DMS153 treated with DMSO at 0.1 percent for 48 hours (cell line): ENCODE measurements around the gene HSPA1B.
A peak's percentile ranks its signal among the peaks of the same experiment; 100 is the strongest.
"Not testable (repeated sequence)": the region's sequence is repeated elsewhere in the genome, so short reads cannot be mapped to it uniquely, and the experiment has no call there.

ENCODE experiments used
- DNase-seq: peaks from one replicate; lab custom pipeline; 2025; ENCODE audit not compliant: unreplicated experiment; lab: John Stamatoyannopoulos, UW

Gene HSPA1B

DNA sequence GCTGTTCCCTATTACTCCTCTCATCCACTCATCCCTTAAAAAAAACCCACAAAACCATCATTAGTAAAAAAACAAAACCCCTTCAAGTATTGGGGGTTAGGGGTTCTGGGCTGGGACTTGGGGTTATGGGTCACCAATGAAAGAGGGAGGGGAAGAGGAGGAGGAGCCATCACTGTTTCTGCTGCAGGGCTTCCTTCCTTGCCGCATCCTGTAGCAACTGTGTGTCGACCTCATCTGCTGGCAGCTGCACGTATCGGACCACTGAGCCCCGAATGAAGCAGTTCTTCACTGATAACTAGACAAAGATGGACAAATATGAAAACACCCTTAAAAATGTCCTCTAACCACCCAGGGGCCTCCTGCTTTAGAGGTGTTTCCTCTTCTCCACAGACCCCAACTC, 29.9 kb upstream of the HSPA1B start:
- no peak for DNase-seq

DNA sequence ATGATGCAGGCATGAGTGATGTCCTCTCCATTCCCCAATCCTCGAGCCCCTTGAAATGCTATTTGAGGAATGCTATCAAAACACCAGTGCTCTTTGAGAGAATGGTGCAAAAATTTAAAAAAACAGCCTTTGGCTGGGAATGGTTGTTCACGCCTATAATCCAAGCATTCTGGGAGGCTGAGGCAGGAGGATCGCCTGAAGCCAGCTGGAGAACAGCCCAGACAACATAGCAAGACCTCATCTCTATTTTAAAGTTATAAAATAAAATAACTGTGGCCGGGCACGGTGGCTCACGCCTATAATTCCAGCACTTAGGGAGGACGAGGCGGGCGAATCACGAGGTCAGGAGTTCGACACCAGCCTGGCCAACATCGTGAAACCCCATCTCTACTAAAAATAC, 27.8 kb upstream of the HSPA1B start:
- no peak for DNase-seq

DNA sequence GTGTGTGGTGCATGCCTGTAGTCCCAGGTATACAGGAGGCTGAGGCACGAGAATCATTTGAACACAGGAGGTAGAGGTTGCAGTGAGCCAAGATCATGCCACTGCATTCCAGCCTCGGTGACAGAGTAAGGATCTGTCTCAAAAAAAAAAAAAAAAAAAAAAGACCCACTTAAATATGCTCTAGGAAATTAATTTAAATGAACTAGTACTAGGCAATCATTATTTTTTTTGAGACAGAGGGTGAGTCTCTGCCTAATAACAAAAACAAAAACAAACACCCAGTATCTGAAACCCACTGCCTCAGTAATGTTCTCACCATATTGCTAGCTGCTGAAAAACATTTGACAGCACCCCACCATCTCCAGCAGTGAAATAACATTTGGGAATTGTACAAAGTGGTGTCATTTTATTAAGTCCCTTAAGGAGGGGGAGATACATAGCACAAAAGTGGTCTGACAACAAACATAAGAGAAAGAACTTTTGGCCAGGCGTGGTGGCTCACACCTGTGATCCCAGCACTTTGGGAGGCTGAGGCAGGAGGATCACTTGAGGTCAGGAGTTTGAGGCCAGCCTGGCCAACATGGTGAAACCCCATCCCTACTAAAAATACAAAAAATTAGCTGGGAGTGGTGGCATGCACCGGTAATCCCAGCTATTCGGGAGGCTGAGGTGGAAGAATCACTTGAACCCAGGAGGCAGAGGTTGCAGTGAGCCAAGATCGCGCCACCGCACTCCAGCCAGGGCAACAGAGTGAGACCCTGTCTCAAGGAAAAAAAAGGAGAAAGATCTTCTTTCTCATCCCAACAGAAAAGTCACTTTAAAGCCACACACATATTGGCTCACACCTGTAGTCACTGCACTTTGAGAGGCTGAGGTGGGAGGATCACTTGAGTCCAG, 26.3 kb upstream of the HSPA1B start:
- not testable (repeated sequence) for DNase-seq

DNA sequence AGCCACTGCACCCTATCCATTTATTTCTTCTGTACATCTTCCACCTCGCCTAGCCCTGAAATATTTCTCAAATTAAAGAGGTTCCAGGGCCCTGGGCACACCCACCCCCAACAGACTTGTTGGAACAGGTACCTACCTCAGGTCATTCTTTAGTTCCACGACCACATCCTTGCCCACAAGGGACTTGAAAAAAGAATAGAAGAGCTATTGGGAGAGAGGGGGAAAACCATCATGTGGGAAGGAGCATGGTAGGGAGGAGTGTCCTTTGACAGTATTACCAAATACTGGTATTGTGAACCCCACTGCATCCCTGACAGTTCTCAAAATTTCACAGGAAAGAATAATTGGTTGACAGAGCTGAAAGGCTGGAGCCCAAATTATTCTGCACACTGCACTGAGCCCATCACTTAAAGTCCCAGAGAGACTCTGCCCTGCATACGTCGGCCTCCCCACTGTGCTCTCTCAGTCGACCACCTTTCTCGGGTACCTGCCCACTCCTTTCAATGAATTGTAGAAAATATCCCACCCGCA, 21.5 kb upstream of the HSPA1B start:
- DNase-seq, result no peak

DNA sequence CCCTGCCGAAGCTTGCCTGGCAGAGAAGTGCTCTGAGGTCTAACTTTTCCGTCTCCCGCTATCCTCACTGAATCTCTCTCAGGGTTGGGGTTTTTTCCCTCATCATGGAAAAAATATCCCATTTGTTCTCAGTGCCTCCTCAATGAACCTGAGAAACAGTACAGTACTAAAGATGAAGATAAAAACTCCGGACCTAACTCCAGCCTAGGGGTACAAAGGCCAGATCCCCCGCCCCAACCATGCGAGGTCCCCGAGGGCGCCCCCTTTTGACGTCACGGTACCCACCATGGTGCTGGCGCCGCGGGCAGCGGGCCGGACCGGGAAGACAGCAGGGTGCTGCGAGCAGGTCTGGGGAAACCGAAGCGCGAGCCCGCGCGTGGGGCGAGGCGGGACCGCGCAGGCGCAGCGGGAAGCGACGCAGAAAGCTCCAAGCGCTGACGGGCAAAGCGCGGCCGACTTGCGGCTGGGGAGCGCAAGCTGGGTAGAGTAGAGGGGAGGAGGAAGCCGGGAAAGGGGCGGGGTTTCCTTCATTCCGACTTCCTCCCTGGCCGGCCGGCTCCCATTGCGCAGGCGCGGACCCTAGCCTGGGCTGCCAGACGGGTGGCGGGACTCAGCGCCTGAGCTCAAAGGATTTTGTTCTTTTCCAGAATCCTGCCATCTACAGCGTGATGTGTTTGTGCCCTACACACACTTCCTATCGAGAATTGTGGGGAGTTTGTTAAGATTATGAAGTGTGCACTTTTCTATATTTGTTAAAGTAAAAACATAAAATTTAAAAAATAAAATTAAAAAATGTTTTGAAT, 20.9 kb upstream of the HSPA1B start, which contains the start of gene LSM2:
Gene LSM2, minus strand, starts transcription at position 497 of the 803 bp plus-strand sequence. Its CDS starts 209 bp downstream, at position 288.
- peak; percentile 93 for DNase-seq

DNA sequence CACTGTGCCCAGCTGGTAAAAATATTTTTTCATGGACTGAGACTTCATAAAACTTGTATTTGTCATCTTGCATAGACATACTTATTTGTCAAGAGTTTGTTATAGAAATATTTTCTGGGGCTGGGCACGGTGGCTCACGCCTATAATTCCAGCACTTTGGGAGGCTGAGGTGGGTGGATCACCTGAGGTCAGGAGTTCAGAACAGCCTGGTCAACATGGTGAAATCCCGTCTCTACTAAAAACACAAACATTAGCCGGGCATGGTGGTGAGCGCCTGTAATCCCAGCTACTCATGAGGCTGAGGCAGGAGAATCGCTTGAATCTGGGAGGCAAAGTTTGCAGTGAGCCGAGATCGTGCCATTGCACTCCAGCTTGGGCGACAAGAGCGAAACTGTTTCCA, 18.9 kb upstream of the HSPA1B start:
- not testable (repeated sequence) for DNase-seq

DNA sequence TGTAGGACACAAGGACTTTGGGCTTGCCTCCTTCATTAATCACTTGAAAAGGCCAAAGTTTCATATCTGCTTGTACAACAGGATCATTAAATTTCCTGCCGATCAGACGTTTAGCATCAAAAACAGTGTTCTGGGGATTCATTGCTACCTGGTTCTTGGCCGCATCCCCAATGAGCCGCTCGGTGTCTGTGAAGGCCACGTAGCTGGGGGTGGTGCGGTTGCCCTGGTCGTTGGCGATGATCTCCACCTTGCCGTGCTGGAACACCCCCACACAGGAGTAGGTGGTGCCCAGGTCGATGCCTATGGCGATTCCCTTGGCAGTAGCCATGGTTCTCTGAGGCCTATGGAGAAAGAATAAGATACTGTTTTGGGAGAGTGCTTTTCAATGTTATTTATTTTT, 15.9 kb upstream of the HSPA1B start:
- no peak for DNase-seq

DNA sequence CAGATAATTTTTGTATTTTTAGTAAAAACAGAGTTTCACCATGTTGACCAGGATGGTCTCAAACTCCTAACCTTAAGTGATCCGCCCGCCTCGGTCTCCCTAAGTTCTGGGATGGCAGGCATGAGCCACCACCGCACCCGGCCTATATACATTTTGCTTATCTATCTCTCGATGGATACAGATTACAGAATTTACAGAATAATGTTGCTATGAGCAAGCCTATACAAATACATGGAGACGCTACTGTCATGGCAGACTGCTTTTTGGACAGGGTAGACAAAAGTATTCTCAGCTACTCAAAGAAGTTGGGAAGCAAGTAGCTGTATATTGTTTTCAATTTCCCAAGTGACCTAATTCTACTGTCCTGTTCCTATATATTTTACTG, 14.1 kb upstream of the HSPA1B start:
- no peak for DNase-seq

DNA sequence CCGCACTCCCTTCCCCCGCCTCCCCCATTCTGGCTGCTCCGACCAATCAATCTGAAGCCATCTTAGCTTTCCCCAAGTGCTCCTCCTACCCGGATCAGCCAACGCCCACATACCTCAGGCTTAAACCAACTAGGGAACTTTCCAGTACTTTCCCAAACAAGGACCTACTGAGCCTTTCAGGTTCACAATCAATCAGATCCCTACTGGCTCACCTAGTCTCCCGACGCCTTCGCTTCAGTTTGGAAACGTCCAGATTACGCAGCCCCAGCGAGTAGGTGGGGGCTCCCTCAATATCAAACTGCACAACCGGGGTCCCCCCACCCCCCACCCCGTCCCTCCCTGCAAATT, 12.9 kb upstream of the HSPA1B start:
- peak; percentile 94 for DNase-seq

DNA sequence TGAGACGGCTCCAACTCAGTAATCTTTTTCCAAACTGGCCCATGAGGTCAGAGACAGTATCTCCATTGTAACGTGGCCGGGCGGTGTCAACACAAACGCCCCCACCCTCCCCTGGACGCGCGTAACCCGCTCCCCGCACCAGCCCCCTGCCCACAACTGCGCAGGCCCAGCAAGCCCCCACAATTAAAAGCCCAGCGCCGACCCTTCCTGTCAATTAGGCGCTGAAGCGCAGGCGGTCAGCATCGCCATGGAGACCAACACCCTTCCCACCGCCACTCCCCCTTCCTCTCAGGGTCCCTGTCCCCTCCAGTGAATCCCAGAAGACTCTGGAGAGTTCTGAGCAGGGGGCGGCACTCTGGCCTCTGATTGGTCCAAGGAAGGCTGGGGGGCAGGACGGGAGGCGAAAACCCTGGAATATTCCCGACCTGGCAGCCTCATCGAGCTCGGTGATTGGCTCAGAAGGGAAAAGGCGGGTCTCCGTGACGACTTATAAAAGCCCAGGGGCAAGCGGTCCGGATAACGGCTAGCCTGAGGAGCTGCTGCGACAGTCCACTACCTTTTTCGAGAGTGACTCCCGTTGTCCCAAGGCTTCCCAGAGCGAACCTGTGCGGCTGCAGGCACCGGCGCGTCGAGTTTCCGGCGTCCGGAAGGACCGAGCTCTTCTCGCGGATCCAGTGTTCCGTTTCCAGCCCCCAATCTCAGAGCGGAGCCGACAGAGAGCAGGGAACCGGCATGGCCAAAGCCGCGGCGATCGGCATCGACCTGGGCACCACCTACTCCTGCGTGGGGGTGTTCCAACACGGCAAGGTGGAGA, 12.3 kb upstream of the HSPA1B start, which contains the start of the genes HSPA1A and HSPA1L:
Gene HSPA1A, plus strand, starts transcription at position 519 of the 814 bp plus-strand sequence. Its CDS starts 214 bp downstream, at position 733.
Gene HSPA1L, minus strand, starts transcription at position 259 of the 814 bp plus-strand sequence. CDS start 3,311 bp downstream, outside the sequence.
- DNase-seq, result peak; percentile 89

DNA sequence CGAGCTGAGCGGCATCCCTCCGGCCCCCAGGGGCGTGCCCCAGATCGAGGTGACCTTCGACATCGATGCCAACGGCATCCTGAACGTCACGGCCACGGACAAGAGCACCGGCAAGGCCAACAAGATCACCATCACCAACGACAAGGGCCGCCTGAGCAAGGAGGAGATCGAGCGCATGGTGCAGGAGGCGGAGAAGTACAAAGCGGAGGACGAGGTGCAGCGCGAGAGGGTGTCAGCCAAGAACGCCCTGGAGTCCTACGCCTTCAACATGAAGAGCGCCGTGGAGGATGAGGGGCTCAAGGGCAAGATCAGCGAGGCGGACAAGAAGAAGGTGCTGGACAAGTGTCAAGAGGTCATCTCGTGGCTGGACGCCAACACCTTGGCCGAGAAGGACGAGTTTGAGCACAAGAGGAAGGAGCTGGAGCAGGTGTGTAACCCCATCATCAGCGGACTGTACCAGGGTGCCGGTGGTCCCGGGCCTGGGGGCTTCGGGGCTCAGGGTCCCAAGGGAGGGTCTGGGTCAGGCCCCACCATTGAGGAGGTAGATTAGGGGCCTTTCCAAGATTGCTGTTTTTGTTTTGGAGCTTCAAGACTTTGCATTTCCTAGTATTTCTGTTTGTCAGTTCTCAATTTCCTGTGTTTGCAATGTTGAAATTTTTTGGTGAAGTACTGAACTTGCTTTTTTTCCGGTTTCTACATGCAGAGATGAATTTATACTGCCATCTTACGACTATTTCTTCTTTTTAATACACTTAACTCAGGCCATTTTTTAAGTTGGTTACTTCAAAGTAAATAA, 10.2 kb upstream of the HSPA1B start:
- DNase-seq, result not testable (repeated sequence)

DNA sequence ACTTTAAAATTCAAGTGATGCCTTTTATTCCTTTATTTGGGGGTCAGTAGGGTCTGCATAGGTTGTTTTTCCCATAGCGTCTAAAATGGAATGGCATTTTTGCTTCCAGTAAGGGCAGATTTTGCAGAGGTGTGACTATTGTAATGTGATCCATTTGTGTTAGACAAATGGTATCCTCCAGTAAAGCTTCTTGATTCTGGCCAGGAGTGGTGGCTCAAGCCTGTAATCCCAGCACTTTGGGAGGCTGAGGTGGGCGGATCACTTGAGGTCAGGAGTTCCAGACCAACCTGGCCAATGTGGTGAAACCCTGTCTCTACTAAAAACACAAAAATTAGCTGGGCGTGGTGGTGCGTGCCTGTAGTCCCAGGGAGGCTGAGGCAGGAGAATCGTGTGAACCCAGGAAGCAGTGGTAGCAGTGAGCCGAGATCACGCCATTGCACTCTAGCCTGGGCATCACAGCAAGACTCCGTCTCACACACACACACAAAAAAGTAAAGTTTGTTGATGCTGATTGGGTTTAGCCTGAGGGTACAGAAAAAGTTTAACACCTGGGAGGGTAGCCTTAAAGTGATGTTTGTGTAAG, 9.5 kb upstream of the HSPA1B start:
- DNase-seq, result not testable (repeated sequence)

DNA sequence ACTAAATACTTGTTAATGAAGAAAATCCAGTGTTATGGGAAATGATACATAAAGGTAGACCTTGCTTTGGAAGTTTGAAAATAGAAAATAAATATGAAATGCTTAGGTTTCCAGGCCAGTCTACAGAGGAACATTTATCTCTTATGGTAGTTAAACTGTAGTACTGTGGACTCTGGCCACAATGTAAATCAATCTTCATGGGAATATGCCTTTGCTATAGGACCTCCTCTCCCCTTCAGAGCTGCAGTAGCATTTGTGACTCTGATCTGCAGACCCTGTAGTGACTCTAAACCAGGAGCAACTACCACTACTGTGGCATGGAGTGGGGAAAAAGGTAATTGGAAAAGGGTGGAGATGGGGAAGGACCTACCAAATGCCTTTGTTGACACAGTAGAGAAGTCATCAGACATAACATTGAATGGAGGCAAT, 7.7 kb upstream of the HSPA1B start:
- DNase-seq, result no peak

DNA sequence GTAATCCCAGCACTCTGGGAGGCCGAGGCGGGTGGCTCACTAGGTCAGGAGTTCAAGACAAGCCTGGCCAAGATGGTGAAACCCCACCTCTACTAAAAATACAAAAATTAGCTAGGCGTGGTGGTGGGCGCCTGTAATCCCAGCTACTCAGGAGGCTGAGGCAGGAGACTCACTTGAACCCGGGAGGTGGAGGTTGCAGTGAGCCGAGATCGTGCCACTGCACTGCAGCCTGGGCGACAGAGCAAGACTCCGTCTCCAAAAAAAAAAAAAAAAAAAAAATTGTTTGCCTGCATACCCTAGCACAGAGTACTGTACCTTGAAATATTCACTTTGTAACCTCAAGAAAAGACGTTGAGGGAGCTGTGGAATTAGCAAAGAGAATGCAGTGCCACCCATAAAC, 7.1 kb upstream of the HSPA1B start:
- not testable (repeated sequence) for DNase-seq

DNA sequence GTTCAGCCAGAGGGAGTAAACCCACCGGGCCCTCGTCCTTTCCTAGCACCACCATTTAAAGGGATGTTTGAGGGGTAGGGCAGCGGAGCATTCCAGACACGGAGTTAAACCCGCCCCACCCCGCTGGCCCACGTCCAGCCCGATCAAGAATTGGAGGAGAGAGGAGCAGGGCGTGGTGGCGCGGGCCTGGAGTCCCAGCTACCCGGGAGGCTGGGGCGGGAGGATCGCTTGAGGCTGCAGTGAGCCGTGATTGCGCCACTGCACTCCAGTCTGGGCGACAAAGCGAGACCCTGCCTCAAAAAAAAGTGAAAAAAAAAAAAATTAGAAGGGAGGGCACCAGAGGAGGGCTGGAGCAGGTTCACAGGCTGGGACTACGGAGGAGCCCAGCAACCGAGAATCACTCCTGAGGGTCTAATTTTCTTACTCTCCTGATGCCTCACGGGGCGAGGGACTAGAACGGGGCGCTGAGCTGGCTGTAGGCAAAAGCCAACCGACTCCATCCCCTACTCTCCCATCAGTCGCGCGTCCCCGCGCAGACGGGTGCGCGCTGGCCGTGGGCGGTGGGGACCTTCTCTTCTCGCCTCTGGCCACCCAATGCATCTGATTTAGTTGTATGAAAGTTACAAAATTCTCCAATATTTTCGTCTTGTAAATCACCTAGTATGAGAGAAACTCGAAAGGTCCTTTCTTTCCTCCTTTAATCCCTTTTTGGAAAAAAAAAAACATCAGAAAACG, 6.1 kb upstream of the HSPA1B start:
- DNase-seq, result no peak

DNA sequence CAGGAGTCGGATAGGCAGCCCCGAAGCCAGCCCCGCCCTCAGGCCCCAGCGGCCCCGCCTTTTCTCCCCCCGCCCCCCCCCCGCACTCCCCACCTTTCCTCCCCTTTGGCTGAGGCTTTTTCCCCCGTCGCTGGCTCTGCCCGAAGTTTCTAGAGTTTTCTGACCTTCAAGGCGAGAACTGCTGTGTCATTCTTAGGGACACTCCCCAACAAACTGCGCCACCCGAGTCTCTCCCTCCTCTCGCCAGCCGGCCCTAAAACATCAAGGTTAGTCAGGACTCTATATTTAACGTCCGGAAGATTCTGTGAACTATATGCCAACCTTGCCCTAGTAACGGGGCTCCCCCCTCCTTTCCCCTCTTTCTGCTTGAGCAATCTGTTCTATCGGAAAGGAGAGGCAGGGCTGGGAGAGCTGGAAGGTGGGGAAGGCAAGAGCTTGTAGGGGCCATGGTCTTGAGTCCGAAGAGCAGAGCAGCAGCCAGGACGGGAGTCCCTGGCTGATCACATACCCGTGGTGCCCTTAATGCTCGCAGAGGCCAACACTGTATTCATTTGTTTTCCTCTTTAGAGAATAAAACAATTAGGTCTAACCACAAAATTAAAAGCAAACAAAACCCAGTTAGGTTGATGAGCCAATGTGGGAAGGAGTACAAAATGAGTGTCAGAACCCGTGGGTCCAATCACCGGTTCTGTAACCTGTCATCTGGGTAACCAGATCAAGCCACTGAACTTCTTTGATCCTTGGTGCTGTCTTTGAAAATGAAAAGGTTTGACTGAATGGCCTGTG, 5.3 kb upstream of the HSPA1B start:
- peak; percentile 42 for DNase-seq

DNA sequence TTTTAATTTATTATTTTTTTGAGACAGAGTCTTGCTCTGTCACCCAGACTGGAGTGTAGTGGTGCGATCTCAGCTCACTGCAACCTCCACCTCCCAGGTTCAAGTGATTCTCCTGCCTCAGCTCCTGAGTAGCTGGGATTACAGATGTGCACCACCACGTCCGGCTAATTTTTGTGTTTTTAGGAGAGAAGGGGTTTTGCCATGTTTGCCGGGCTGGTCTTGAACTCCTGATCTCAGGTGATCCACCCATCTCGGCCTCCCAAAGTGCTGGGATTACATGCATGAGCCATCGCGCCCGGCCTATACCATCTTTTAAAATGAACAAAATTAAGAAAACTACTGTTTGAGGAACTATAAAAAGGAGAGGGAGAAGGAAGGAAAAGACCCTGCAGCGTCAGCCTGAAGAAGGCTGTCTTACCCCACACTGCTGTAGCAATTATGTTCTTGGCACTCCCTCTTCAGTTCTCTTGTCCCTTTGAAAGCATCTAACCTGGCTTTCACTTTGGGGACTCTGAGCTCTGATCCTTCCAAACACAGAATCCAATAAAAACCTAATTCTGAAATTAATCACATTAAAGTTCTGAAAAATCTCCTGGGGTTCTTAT, 3.8 kb upstream of the HSPA1B start:
- not testable (repeated sequence) for DNase-seq

DNA sequence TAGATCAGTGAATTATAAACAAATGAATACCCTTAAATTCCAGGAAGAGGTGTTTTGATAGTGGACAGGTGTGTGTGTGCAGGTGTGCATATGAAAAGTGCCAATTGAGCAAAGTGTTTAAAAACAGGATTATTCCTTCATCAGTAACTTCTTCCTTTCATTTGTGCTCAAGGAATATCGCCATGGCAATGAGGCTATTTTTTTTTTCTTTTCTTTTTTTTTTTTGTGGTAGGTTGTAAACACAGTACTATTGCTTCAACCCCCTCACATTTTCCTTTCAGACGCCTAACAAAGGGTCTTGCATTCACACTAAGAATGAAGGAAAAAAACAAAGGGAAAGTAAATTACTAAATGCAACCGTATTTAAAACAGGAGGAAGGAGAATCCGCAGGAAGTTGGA, 2.0 kb upstream of the HSPA1B start:
- DNase-seq, result no peak
